Stimulated activated CD4-positive, alpha-beta T cell treated with anti-CD3 and anti-CD28 coated beads, Interleukin-4, amount 100 ng/mL, for 48 hours (primary cell): ENCODE measurements around the gene FILIP1L.

Experiments used
- DNase-seq, 2 donors: peaks; one replicate each; pipeline ENCODE4 v3.0.0-alpha.2; 2020; ENCODE audit warnings: low read depth in 2 of 2

The FILIP1L gene

GRCh38 chr3:99974989-99975388 lies 139.3 kb downstream of the FILIP1L start:
- DNase-seq, result no peak

DNA sequence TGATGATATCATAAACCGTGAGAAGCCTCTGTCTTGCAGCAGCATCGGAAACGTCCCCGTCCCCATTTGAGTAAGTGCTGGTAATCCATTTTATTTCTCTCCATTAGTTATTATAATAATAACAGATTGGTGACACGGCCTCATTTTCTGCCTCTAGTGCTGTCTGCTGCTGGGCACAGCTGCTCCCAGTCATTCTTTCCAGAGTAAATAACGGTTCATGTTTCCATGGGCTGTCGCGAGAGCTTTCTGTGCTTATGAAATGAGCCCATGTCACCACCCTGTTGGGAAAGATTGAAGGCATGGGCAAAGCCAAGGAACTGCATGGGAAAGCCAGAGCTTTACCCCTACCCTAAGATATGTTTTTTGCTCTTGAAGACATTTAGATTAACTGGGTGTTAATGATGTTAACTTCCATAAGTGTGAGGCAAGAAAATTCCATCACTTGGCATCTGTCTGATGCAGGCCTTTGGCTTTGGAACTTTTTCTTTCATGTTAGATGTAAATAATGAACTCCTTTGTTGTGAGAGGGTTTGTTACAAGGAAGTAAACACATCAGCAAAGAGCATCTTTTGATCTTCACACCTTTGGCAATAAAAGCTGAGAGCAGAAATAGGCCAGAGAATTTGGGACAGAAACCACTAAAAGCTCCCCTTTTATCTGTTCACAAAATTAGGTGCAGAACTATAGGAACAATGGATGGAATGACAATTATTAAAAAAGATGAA lies 141.8 kb downstream of the FILIP1L start:
- no peak for DNase-seq

GRCh38 chr3:99971761-99972160 lies 142.5 kb downstream of the FILIP1L start:
- DNase-seq, result no peak

- no peak for DNase-seq
Observed at GRCh38 chr3:99970198-99970597, 144.1 kb downstream of the FILIP1L start.

DNA sequence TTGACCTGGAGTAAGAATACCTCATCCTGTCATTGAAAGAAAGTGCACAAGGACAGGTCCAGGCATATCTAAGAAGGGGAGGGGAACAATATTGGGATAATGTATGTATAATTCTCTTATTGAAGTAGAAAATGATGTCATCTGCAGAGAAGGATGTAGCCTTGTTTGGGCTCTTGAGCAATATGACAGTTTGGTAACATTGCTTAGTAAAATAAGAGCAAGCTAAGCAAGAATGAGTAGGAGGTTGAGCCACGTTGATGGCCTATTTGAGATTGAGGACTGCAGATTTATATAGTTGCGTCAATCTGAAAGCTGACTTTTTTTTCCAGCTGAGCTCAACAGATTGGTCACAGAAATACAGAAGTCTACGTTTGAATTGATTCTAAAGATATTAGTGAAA lies 145.2 kb downstream of the FILIP1L start:
- no peak for DNase-seq

- DNase-seq, result no peak
Observed at GRCh38 chr3:99967796-99968195, 146.5 kb downstream of the FILIP1L start.

GRCh38 chr3:99966662-99967416 lies 147.5 kb downstream of the FILIP1L start:
- DNase-seq, result no peak

GRCh38 chr3:99965681-99966408 lies 148.5 kb downstream of the FILIP1L start:
- DNase-seq, result no peak

- DNase-seq, result no peak
Observed at GRCh38 chr3:99965077-99965476, 149.2 kb downstream of the FILIP1L start.

- no peak for DNase-seq
Observed at GRCh38 chr3:99962703-99963102, 151.6 kb downstream of the FILIP1L start.

GRCh38 chr3:99961756-99962515 lies 152.4 kb downstream of the FILIP1L start:
- DNase-seq, result no peak

DNA sequence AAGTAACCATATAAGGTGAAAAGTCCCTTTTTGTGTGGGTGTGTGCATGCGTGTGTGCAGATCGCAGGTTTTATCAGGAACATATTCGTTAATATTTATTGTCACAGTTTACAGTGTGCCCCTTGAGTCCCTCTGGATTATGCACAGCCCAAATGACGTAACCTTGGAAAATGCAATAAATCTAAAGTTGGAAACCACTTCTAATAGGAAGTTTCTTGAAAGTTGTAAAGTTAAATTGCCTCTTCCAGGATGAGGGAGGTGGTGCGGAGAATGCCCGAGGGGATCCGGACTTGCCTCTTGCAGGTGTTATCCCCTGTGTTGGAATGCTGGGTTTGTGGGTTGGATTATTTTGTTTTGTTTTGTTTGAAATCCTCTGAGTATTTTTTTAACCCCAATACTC lies 153.4 kb downstream of the FILIP1L start:
- DNase-seq, result no peak

- no peak for DNase-seq
Observed at GRCh38 chr3:99960123-99960878, 154.0 kb downstream of the FILIP1L start.

- DNase-seq, result no peak
Observed at GRCh38 chr3:99958222-99958912, 155.9 kb downstream of the FILIP1L start.

DNA sequence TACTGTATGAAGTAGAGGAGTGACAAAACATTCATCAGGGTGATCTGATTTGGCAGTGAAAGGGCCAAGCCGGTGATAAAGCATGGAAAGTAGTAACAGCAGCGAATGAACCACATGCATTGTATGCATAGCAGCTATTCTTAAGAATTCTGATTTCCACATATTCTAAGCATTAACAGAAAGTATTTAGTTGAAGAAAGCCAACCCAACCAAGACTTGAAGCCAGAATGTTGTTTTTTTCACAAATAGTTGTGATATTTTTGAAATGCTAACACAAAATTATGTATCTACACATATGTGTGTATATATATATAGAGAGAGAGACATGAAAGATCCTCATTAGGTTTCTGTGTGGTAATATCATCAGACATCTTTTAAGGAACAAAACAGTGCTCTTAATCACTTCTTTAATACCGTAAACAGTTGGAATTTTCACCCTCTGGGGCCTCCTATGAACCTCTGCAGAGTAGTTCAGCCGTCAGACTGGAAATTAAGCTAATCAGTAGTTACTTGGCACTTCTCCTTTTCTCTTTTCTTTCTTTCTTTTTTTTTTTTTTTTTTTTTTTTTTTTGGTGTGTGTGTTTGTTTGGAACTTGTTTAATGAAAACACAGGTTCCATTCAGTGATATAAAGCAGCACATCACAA lies 157.0 kb downstream of the FILIP1L start:
- DNase-seq, result no peak

- no peak for DNase-seq
Observed at GRCh38 chr3:99955773-99956562, 158.3 kb downstream of the FILIP1L start.

DNA sequence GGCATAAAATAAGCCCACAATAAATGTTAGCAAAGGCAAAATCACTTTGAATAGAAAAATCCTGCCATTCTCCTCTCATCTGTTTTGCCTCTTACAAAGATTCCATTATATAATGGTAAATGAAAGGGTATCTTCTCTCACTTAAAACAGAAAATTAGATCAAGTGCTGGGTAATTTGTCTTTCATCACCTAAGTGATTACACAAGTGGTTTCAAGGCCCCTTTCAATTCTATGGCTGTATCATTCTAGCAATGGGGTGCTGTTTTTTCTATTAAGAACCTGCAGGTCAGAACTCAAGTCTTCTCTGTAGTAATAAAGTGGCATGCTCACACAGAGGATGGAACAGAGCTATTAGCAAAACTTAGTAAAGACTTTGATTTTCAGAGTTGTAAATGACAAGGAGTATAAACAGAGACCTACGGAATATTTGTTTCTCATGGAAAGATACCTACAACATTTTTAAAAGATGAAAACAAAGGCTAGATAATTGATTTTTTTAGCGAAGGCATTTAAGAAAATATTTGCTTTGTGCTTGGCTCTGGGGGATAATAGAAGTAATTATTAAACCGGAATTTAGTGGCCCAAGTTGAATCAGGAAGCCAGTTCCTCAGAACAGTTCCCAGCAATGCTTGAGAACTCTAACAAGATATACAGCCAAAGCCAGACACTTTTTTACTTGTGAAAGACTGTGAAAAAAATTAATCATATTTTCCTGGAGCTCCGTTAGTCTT lies 159.2 kb downstream of the FILIP1L start:
- no peak for DNase-seq

GRCh38 chr3:99953596-99953995 lies 160.7 kb downstream of the FILIP1L start:
- DNase-seq, result no peak

- no peak for DNase-seq
Observed at GRCh38 chr3:99952306-99952705, 162.0 kb downstream of the FILIP1L start.
